HG03108 (cell line): ENCODE data around the gene MKKS.
A peak's percentile ranks its signal among the peaks of the same experiment; 100 is the strongest.

Experiments
- ATAC-seq: cut with Tn5 transposase; IDR thresholded peaks from one replicate; pipeline ENCODE4 v1.9.1; 2021; ENCODE audit warnings: moderate library complexity; ENCODE audit not compliant: unreplicated experiment

MKKS gene

GRCh38 chr20:10453241-10453640 lies 19.2 kb upstream of the MKKS start:
- peak; percentile 93 for ATAC-seq

DNA sequence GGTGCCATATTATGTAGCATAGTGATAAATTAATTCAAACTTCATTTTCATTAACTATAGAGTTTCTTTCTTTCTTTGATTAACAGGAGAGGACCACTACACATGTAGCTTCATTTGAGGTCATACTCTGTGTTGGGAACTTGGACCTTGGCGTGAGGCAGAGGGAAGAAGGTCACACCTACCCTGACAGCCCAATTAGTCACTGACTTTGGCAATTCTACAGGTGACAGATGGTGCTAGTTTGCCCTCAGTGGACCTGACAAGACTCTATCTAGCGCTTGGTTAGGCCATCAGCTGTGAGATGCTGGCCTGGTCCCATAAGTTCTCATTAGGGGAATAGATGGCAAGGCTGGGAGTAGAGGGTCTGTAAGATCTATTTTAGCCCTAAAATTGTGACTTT lies 15.2 kb upstream of the MKKS start:
- no peak for ATAC-seq

GRCh38 chr20:10448270-10449156 lies 14.5 kb upstream of the MKKS start:
- ATAC-seq: no peak

- peak; percentile 89 for ATAC-seq
Observed at GRCh38 chr20:10447028-10447427, 13.0 kb upstream of the MKKS start.

GRCh38 chr20:10445758-10446157 lies 11.7 kb upstream of the MKKS start:
- no peak for ATAC-seq

GRCh38 chr20:10443936-10444335 lies 9.9 kb upstream of the MKKS start:
- ATAC-seq: no peak

GRCh38 chr20:10438217-10438616 lies 4.2 kb upstream of the MKKS start:
- no peak for ATAC-seq

GRCh38 chr20:10436053-10436699 lies 2.2 kb upstream of the MKKS start:
- ATAC-seq: no peak

DNA sequence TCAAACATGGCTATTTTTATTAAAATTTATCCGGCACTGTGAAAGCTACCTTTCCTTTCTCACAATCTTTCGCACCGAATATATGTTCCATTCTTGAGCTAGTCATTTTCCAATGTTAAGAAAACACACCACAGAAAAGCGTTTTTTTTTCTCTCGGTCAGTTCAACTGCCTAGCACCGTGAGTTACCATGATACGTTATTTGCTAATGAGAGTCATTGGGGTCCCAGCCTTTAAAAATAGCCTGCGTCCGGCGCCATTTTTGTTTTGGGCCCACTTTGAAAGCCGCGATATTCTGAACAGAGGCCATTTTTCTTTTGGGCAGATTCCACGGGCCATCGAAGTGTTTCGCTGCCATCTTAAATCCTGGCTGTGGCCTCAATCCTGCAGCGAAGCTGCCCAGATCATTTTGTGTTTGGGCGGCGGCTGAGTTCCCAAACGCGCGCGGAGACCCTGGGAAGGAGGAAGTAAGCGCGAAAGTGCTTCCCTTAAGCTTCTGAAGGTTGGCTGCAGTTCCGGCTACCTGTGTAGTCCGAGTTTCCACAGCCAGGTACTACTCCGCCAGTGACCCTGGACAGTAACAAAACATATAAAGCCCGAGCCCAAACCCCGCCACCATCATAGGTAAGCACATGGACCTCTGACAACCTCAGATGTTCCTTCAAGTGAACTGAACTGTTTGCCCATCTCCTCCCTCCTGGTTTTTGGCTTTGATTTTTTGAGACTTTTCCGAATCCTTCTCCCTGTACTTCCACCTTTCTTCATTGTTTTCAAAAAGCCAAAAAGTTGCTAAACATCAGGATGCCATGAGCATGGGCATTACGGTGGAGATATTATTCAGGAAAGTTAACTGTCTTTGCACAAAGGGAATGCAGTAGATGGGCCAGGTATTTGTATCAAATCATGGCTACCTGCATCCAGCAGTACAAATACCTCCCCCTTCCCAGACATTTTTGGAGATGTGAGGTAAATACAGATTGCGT lies 1.1 kb upstream of the MKKS start, which contains the start of gene SLX4IP:
Gene SLX4IP, plus strand, starts transcription at position 474 of the 981 bp plus-strand sequence. CDS start 22,900 bp downstream, outside the sequence.
- ATAC-seq: peak; percentile 64

DNA sequence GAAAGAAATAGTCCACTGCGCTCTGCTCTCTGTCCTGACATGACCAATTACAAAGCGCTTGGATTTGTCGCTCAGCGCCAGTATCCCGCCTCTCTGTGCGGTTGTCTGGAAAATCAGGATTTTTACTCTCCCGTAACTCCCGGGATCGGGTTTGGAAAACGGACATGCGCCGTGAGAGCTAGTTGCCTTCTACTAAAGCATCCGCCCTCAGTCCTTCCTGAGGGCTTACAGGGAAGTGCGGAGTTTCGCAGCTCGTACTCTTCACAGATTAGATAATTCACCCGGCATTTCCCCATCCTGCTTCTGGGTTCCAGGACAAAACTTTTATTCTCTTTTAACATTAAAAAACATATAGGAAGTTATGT lies 427 bp upstream of the MKKS start:
- peak; percentile 35 for ATAC-seq

DNA sequence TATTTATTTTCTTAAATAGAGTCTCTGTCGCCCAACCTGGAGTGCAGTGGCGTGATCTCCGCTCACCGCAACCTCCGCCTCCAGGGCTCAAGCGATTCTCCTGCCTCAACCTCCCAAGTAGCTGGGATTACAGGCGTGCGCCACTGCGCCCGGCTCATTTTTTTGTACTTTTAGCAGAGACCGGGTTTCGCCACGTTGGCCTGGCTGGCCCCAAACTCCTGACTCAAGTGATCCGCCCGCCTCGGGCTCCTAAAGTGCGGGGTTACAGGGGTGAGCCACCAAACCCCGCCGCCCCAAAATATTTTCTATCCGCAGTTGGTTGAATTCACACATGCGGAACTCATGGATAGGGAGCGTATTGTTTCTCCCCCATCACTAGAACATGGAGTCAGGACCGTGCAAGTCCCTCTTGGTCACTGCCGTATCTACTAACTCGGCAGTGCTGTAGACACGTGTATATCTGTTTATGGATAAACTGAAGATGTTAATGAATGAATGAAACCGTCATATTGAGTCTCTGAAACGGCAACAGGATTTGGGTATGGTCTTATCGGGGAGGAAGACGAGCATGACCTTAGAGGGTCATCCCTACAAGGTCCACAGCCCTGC lies 904 bp downstream of the MKKS start:
- no peak for ATAC-seq

DNA sequence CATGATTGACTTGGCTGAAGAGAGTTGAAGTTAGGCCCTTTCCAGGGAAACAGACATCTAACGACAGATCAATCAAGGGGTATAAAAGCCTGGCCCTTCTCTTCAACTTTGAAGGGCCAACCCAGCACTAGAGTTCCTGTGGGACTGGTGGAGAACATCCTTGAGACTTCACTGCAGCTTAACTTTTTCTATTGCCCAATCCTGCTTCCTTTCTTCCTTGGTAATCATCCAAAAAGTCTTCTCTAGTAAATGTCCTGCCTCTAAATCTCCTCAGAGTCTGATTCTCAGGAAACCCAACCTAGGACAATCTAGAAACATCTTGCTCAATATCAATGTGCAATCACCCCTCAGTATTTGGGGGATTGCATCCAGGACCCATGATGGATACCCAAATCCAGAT lies 1.9 kb downstream of the MKKS start:
- ATAC-seq: no peak

DNA sequence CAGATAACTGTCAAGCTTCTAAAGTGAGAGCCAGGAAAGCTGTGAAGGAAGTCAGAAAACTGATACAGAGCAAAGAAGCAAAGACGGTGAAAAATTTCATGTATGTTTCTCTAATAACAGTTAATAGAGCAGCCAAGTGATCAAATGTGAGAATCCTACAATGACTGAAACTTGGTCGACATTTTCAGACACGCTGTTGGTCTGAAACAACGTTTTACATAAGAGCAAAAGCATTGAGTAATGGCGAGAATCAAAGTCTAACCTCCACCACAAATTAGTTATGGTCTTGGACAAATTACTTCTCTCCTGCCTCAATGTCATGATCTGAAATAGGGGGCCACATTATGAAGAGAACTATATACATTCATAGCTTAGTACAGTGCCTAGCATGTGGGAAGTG lies 3.3 kb downstream of the MKKS start:
- no peak for ATAC-seq

DNA sequence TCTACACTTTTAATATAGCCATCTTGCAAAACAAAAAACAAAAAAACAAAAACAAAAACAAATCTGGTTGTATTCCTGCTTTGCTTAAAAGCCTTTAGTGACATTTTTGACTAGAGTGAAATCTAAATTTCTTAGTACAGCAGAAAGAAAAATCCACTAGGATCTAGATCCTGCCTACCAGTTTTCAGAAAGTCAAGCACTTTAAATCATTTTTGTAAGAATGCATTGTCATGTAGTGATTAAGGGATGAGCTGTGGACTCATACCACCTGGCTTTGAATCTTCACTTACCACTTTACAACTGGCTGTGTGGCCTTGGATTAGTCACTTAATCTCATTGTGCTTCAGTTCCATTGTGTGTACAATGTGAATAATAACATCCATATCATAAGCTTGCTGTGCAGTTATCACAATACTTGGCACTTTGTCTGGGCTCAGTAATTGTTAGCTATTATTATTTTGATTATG lies 4.0 kb downstream of the MKKS start:
- ATAC-seq: no peak

- no peak for ATAC-seq
Observed at GRCh38 chr20:10429443-10429981, 4.5 kb downstream of the MKKS start.

DNA sequence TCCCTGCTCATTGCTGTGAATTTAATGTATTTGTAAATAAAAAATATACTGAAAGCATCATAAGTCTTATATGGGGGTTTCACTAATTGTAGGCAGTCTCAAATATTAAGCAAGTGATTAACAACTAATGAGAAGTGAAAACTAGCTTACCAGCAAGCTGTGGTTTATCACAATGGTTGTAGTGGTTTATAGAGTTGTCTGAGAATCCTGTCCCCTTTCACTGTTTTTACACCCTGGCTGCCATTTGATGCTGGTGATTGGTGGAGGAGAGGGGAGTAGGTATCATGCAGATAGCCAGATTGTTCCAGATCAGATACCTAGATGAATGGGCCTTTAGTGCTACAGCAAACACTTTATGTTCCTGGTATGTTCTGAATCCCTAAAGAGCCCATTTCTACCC lies 6.0 kb downstream of the MKKS start:
- no peak for ATAC-seq

DNA sequence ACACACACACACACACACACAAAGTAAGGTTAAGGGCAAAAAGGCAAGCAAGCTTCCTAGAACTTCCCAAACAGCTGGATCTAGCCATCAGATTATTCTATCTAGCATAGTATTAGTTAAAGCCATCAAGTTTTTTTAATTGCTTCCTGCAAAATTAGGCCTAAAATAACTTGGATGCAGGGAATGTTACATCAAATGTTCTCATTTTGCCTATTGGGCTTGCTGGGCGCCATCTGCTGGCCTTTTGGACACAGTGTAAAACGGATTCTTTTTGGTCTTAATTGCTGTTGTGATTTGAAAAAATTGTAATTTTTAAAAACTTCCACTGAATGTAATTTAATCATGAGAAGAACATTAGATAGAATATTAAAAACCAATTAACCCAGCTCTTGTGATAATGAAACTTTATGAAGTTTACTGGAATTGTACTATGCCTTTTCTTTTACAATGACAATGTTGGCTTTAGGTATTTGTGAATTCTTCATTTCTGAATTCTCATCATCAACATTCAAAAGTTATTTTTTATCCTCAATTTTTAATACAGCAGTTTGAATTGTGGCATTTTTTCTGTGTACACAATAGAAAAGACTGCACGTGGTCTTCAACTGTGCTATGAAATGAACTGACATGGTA lies 6.8 kb downstream of the MKKS start:
- no peak for ATAC-seq

GRCh38 chr20:10423735-10424134 lies 10.3 kb downstream of the MKKS start:
- peak; percentile 72 for ATAC-seq

GRCh38 chr20:10419550-10420133 lies 14.4 kb downstream of the MKKS start:
- no peak for ATAC-seq
